K562 (cell line): ENCODE results near the gene SURF6. TPM values are rescaled to one million over a fixed set of nuclear protein-coding genes. Genes with fewer than 3 reads are reported as not detected.

Source experiments
- DMBX1 ChIP-seq: fragments of 250-450 bp; sonication (Bioruptor Pico); IDR thresholded peaks from 2 replicates; pipeline ENCODE4 v1.8.0; 2022; ENCODE audit warnings: inconsistent platforms, mild to moderate bottlenecking, moderate library complexity, borderline replicate concordance
- FOSL1 ChIP-seq: fragments of 200-800 bp; sonication (Bioruptor generic); conservative IDR thresholded peaks from 2 replicates; pipeline ENCODE4 v1.6.1; 2016; ENCODE audit warnings: missing genetic modification characterization, missing compliant biosample characterization
- LCOR ChIP-seq: sonication (generic); formaldehyde crosslinking; IDR thresholded peaks from 2 replicates; pipeline ENCODE4 v1.8.0; 2022; ENCODE audit warnings: mild to moderate bottlenecking, missing genetic modification reagents
- MYC ChIP-seq, 2 experiments: fragments of 250-450 bp in 1 of 2; sonication (Bioruptor Pico) in 1 of 2; IDR thresholded peaks; 2 replicates each; pipeline versions ENCODE4 v1.5.1 to v1.6.1; 2012 to 2021; ENCODE audit warnings: low read depth in 2 of 2, borderline replicate concordance in 1 of 2, improper control_type of control experiment in 1 of 2, low read length in 1 of 2, mild to moderate bottlenecking in 1 of 2, moderate library complexity in 1 of 2
- NCOA4 ChIP-seq: fragments of 450-650 bp; IDR thresholded peaks from 2 replicates; pipeline ENCODE4 v1.6.1; 2018; ENCODE audit warnings: mild to moderate bottlenecking; ENCODE audit not compliant: partially characterized antibody
- NR4A1 ChIP-seq, 2 experiments: fragments of 250-450 bp in 1 of 2; fragments of 450-650 bp in 1 of 2; sonication (Bioruptor Pico) in 1 of 2; IDR thresholded peaks; 2 replicates each; pipeline versions ENCODE4 v1.4.0 to v1.6.1; 2016 to 2020; ENCODE audit warnings: mild to moderate bottlenecking in 2 of 2, missing compliant biosample characterization in 1 of 2, missing genetic modification characterization in 1 of 2, moderate library complexity in 1 of 2
- RUNX1 ChIP-seq: sonication (generic); IDR thresholded peaks from 2 replicates; pipeline ENCODE4 v1.6.1; 2016; ENCODE audit warnings: antibody characterized with exemption, low read depth
- ZKSCAN1 ChIP-seq: fragments of 150-350 bp; IDR thresholded peaks from 2 replicates; pipeline ENCODE4 v1.6.1; 2016; ENCODE audit warnings: low read depth, low read length
- ZNF445 ChIP-seq: fragments of 250-450 bp; sonication (Bioruptor Pico); IDR thresholded peaks from 2 replicates; pipeline ENCODE4 v1.4.0; 2020; ENCODE audit warnings: low read depth, mild to moderate bottlenecking, moderate library complexity
- polyA plus RNA-seq, 8 experiments: library from polyadenylated mRNA; depleted of rRNA in 4 of 8; stranded (reverse) in 5 of 8; unstranded in 3 of 8; fragments of >200 nt; fragmentation: Nextera tagmentation in 2 of 8; fragmentation: Illumina TruSeq in 1 of 8; extraction: Ambion mirVana in 2 of 8; extraction: Trizol in 1 of 8; gene quantifications; 2 replicates each; pipeline versions ENCODE4 v1.2.1 to v1.2.3, GENCODE V29; 2011 to 2014; ENCODE audit warnings: inconsistent platforms in 1 of 8, missing spikeins in 1 of 8
- total RNA-seq, 7 experiments: library from RNA; depleted of rRNA in 6 of 7; stranded (reverse); fragments of >200 nt in 6 of 7; fragmentation: Illumina TruSeq in 2 of 7; extraction: Trizol in 2 of 7; gene quantifications; 2 replicates each; pipeline versions ENCODE4 v1.2.1 to v1.2.3, GENCODE V29; 2011 to 2021; ENCODE audit warnings: low replicate concordance in 1 of 7
- TF ChIP-seq, protein P1 (sequence below): fragments of 250-450 bp; sonication (Bioruptor Pico); IDR thresholded peaks from 2 replicates; pipeline ENCODE4 v1.8.0; 2021; ENCODE audit warnings: moderate library complexity, mild to moderate bottlenecking, inconsistent platforms
- TF ChIP-seq, protein P2 (sequence below): IDR thresholded peaks from 2 replicates; pipeline ENCODE4 v1.6.1; 2014; ENCODE audit warnings: antibody characterized with exemption
- TF ChIP-seq, protein P3 (sequence below): sonication (generic); formaldehyde crosslinking; IDR thresholded peaks from 2 replicates; pipeline ENCODE4 v1.8.1; 2023; ENCODE audit warnings: mild to moderate bottlenecking, missing genetic modification reagents
- TF ChIP-seq, protein P4 (sequence below): sonication (generic); formaldehyde crosslinking; IDR thresholded peaks from 2 replicates; pipeline ENCODE4 v1.8.1; 2022; ENCODE audit warnings: missing genetic modification reagents
- TF ChIP-seq, protein P5 (sequence below), 3 experiments: fragments of 200-800 bp in 1 of 3; sonication (Bioruptor generic) in 1 of 3; sonication (generic) in 1 of 3; formaldehyde crosslinking in 1 of 3; IDR thresholded peaks; 2 replicates each; pipeline versions ENCODE4 v1.6.1 to v1.8.0; 2016 to 2022; ENCODE audit warnings: mild to moderate bottlenecking in 2 of 3, missing compliant biosample characterization in 2 of 3, missing genetic modification characterization in 2 of 3, missing genetic modification reagents in 1 of 3
- TF ChIP-seq, protein P6 (sequence below): sonication (generic); formaldehyde crosslinking; IDR thresholded peaks from 2 replicates; pipeline ENCODE4 v1.8.0; 2022; ENCODE audit warnings: missing genetic modification reagents, mild to moderate bottlenecking, borderline replicate concordance

The SURF6 gene
- total and polyA plus RNA-seq, 9 of the 15 experiments (the other 6 are each of a cell fraction or from before 2014, with no cell fraction given): 1.4 to 68.3 (median 14.7) TPM

DNA sequence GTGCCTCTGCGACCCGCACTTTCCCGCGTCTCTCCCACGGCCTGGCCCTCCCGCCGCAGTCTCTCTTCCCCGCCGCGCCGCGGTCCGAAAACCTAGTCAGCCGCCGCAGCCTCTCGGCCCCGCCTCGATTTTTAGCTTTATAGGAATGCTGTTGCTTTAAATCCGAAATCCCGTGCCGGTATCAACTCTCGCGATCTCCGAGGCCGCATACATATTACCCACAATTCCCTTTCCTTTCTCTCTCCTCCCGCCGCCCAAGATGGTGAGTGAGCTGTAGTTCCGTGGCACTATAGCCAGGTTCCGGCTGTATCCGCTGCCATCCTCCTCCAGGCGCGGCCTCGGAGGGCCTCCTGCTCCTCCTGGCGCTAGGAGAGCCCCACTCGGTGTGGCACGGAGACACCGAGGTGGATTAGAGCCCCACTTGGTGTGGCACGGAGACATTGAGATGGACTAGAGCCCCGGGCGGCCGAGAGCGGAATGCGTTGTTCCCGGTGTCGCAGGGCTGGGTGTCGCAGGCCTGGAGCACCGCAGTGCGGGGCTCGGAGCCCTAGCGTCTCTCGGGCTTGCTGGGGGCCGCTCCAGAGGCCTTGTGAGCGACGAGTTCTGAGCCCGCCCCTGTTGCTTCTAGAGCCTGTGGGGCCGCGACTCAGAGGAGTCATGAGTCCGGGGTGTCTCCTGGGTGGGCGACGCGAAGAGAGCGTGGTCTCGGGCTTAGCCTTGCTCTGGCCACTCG lies 12.2 kb upstream of the SURF6 start, which contains the start of the genes MED22 and RPL7A (continued):
- TF ChIP-seq, protein P1, sequence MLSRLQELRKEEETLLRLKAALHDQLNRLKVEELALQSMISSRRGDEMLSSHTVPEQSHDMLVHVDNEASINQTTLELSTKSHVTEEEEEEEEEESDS (CRISPR knock-in tag): no peak
- TF ChIP-seq, protein P2, sequence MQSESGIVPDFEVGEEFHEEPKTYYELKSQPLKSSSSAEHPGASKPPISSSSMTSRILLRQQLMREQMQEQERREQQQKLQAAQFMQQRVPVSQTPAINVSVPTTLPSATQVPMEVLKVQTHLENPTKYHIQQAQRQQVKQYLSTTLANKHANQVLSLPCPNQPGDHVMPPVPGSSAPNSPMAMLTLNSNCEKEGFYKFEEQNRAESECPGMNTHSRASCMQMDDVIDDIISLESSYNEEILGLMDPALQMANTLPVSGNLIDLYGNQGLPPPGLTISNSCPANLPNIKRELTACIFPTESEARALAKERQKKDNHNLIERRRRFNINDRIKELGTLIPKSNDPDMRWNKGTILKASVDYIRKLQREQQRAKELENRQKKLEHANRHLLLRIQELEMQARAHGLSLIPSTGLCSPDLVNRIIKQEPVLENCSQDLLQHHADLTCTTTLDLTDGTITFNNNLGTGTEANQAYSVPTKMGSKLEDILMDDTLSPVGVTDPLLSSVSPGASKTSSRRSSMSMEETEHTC: no peak
- TF ChIP-seq LCOR (CRISPR knock-in tag) (peak; percentile 85), ZNF445 (CRISPR knock-in tag) (no peak), ZKSCAN1 (peak; percentile 12; the same call in 1 of the 2 replicates), NCOA4 (no peak), RUNX1 (0 out of 2 replicates have a peak, but pooled peaks have one; percentile 20), DMBX1 (no peak), NR4A1 (CRISPR knock-in tag; IDR thresholded peaks at IDR 0.05) (no peak), NR4A1 (tag; IDR thresholded peaks at IDR 0.05) (no peak), MYC (IDR thresholded peaks at IDR 0.05; ENCODE audit: low read depth, low read length) (peak; percentile 97), MYC (CRISPR knock-in tag; IDR thresholded peaks at IDR 0.05; ENCODE audit: borderline replicate concordance, low read depth) (peak; percentile 94; the same call in 1 of the 2 replicates), FOSL1 (tag) (no peak)
- TF ChIP-seq, protein P3, sequence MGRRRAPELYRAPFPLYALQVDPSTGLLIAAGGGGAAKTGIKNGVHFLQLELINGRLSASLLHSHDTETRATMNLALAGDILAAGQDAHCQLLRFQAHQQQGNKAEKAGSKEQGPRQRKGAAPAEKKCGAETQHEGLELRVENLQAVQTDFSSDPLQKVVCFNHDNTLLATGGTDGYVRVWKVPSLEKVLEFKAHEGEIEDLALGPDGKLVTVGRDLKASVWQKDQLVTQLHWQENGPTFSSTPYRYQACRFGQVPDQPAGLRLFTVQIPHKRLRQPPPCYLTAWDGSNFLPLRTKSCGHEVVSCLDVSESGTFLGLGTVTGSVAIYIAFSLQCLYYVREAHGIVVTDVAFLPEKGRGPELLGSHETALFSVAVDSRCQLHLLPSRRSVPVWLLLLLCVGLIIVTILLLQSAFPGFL (CRISPR knock-in tag): no peak
- TF ChIP-seq, protein P4, sequence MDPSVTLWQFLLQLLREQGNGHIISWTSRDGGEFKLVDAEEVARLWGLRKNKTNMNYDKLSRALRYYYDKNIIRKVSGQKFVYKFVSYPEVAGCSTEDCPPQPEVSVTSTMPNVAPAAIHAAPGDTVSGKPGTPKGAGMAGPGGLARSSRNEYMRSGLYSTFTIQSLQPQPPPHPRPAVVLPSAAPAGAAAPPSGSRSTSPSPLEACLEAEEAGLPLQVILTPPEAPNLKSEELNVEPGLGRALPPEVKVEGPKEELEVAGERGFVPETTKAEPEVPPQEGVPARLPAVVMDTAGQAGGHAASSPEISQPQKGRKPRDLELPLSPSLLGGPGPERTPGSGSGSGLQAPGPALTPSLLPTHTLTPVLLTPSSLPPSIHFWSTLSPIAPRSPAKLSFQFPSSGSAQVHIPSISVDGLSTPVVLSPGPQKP (CRISPR knock-in tag): no peak
- TF ChIP-seq, protein P5, sequence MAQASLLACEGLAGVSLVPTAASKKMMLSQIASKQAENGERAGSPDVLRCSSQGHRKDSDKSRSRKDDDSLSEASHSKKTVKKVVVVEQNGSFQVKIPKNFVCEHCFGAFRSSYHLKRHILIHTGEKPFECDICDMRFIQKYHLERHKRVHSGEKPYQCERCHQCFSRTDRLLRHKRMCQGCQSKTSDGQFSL (CRISPR knock-in tag; IDR thresholded peaks at IDR 0.05): no peak
- TF ChIP-seq, protein P5 (tag; IDR thresholded peaks at IDR 0.05): no peak; a peak in 1 of 4 replicates
- TF ChIP-seq, protein P6, sequence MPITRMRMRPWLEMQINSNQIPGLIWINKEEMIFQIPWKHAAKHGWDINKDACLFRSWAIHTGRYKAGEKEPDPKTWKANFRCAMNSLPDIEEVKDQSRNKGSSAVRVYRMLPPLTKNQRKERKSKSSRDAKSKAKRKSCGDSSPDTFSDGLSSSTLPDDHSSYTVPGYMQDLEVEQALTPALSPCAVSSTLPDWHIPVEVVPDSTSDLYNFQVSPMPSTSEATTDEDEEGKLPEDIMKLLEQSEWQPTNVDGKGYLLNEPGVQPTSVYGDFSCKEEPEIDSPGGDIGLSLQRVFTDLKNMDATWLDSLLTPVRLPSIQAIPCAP (CRISPR knock-in tag): no peak
